Measurements from ENCODE around the gene CLTCL1. TPM values are rescaled to one million over a fixed set of nuclear protein-coding genes. Genes with fewer than 3 reads are reported as not detected.

CLTCL1 gene
- polyA plus RNA-seq, 1 donor (not counting 4 experiments of a cell fraction or from before 2014, with no cell fraction given): 12.4 TPM

DNA sequence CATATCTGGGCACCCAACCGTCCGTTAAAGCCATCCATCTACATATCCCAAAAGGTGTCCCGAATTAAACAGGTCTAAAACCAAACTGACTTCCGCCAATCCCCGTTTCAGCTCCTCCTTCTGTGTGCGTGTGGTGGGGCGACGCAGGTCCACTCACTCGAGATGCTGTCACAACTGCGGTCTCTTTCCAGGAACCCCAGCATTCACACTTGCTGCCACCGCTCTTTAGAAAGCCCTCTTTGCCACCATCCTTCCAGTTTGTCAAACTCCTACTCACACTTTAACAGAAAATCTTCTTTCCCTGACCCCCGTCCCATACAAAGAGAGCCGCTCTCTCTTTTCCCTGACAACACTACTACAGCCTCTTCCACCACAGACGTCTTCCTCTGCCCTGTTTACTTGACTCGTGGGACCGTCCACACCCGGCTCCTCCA lies 147.5 kb downstream of the CLTCL1 start:
- H3K9me1 ChIP-seq (ENCODE audit: control insufficient read depth, extremely low read depth, insufficient read depth, low read length): no peaks in the 10 kb centered on the region
- DNase-seq (ENCODE audit: low read depth, low spot score) (no peak), FAIRE-seq (no peak)
- H3K4me2 ChIP-seq (ENCODE audit: control insufficient read depth, extremely low read depth, insufficient read depth, low read depth, low read length): peak overlapping the region; percentile 72
- peaks cover 14 to 17% of the 10 kb centered on the region in 2 experiments for H3K36me3 ChIP-seq (ENCODE audit: control insufficient read depth in 2 of 2, extremely low read depth in 1 of 2, insufficient read depth in 2 of 2, low read length in 2 of 2)
- peak overlapping the region; percentile 76 to 88 (median 86) for H3K4me3 ChIP-seq (ENCODE audit: control insufficient read depth in 2 of 3, extremely low read depth in 1 of 3, insufficient read depth in 2 of 3, low read depth in 1 of 3, low read length in 3 of 3)
- H3K9ac ChIP-seq (ENCODE audit: control insufficient read depth, extremely low read depth, insufficient read depth, low read length): peak overlapping the region; percentile 81
- H3K27me3 ChIP-seq (ENCODE audit: control insufficient read depth, extremely low read depth, insufficient read depth, low read length): peaks cover 15% of the 10 kb centered on the region
- peaks cover 6% of the 10 kb centered on the region for H3K4me1 ChIP-seq (ENCODE audit: control insufficient read depth, extremely low read depth, insufficient read depth, low read length)
- H3K27ac ChIP-seq (ENCODE audit: control insufficient read depth, insufficient read depth, low read length): peak overlapping the region; percentile 45
- H3K79me2 ChIP-seq (ENCODE audit: control insufficient read depth, insufficient read depth, low read length): peaks cover 20% of the 10 kb centered on the region
- H4K20me1 ChIP-seq (ENCODE audit: control insufficient read depth, extremely low read depth, insufficient read depth, low read length): no peaks in the 10 kb centered on the region
- peak overlapping the region; percentile 85 for H2AFZ ChIP-seq (ENCODE audit: control insufficient read depth, low read length)
- no peaks in the 10 kb centered on the region for H3K9me3 ChIP-seq (ENCODE audit: control insufficient read depth, low read depth, low read length)
- TF ChIP-seq EZH2 (IDR thresholded peaks at IDR 0.05; ENCODE audit: low read length): no peak
- TF ChIP-seq, protein P1, sequence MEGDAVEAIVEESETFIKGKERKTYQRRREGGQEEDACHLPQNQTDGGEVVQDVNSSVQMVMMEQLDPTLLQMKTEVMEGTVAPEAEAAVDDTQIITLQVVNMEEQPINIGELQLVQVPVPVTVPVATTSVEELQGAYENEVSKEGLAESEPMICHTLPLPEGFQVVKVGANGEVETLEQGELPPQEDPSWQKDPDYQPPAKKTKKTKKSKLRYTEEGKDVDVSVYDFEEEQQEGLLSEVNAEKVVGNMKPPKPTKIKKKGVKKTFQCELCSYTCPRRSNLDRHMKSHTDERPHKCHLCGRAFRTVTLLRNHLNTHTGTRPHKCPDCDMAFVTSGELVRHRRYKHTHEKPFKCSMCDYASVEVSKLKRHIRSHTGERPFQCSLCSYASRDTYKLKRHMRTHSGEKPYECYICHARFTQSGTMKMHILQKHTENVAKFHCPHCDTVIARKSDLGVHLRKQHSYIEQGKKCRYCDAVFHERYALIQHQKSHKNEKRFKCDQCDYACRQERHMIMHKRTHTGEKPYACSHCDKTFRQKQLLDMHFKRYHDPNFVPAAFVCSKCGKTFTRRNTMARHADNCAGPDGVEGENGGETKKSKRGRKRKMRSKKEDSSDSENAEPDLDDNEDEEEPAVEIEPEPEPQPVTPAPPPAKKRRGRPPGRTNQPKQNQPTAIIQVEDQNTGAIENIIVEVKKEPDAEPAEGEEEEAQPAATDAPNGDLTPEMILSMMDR (optimal IDR thresholded peaks at IDR 0.05 in 1 of 3, IDR thresholded peaks at IDR 0.05 in 1 of 3, conservative IDR thresholded peaks at IDR 0.05 in 1 of 3; ENCODE audit: extremely low read depth in 1 of 3, insufficient read depth in 2 of 3, low read length in 3 of 3): no peak
- dilution Hi-C loops (cut with MboI; ENCODE audit: extremely low pct_ligation_motif_present, low sequenced_read_pairs): no loop called here

DNA sequence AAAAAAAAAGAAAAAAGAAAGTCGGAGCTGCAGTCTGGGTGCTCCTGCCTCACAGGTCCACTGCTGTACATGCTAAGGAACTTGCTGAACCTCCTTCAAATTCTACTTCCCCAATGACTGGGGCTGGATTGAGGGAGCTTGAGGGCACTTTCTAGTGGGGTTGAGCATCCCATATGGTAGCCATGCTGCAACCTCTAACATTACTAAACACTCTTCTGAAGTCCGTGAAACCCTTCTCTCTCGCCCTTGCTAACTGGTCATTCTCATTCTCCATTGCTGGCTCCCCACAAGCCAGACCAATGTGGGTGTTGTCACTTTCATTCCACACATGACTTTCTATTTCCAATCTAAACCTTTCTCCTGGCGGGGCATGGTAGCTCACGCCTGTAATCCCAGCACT lies 148.3 kb downstream of the CLTCL1 start:
- Histone ChIP-seq H3K4me2 (ENCODE audit: control insufficient read depth, extremely low read depth, insufficient read depth, low read depth, low read length) (peak overlapping the region; percentile 72), H3K9me3 (ENCODE audit: control insufficient read depth, low read depth, low read length) (no peaks in the 10 kb centered on the region), H3K27me3 (ENCODE audit: control insufficient read depth, extremely low read depth, insufficient read depth, low read length) (peaks cover 8% of the 10 kb centered on the region), H3K36me3 (ENCODE audit: control insufficient read depth in 2 of 2, extremely low read depth in 1 of 2, insufficient read depth in 2 of 2, low read length in 2 of 2) (peaks cover 14 to 24% of the 10 kb centered on the region in 2 experiments), H2AFZ (ENCODE audit: control insufficient read depth, low read length) (no peak overlapping the region), H3K4me1 (ENCODE audit: control insufficient read depth, extremely low read depth, insufficient read depth, low read length) (peaks cover 6% of the 10 kb centered on the region), H3K27ac (ENCODE audit: control insufficient read depth, insufficient read depth, low read length) (no peak overlapping the region), H3K9me1 (ENCODE audit: control insufficient read depth, extremely low read depth, insufficient read depth, low read length) (no peaks in the 10 kb centered on the region), H4K20me1 (ENCODE audit: control insufficient read depth, extremely low read depth, insufficient read depth, low read length) (no peaks in the 10 kb centered on the region), H3K79me2 (ENCODE audit: control insufficient read depth, insufficient read depth, low read length) (peaks cover 20% of the 10 kb centered on the region), H3K9ac (ENCODE audit: control insufficient read depth, extremely low read depth, insufficient read depth, low read length) (peak overlapping the region; percentile 36), H3K4me3 (ENCODE audit: control insufficient read depth in 2 of 3, extremely low read depth in 1 of 3, insufficient read depth in 2 of 3, low read depth in 1 of 3, low read length in 3 of 3) (peak overlapping the region in 1 of 3 experiments; percentile 76)
- dilution Hi-C loops (cut with MboI; ENCODE audit: extremely low pct_ligation_motif_present, low sequenced_read_pairs): no loop called here
- DNase-seq (ENCODE audit: low read depth, low spot score) (no peak), FAIRE-seq (no peak)
- TF ChIP-seq, protein P1 (optimal IDR thresholded peaks at IDR 0.05 in 1 of 3, IDR thresholded peaks at IDR 0.05 in 1 of 3, conservative IDR thresholded peaks at IDR 0.05 in 1 of 3; ENCODE audit: extremely low read depth in 1 of 3, insufficient read depth in 2 of 3, low read length in 3 of 3): no peak
- no peak for TF ChIP-seq EZH2 (IDR thresholded peaks at IDR 0.05; ENCODE audit: low read length)
